Naive thymus-derived CD8-positive, alpha-beta T cell (primary cell): ENCODE results near the gene MYL3. TPM values are rescaled to one million over a fixed set of nuclear protein-coding genes. Genes with fewer than 3 reads are reported as not detected.
A peak's percentile ranks its signal among the peaks of the same experiment; 100 is the strongest.
"Not testable (repeated sequence)": the region's sequence is repeated elsewhere in the genome, so short reads cannot be mapped to it uniquely, and the experiment has no call there.

ENCODE experiments used
- ATAC-seq, 2 donors: fragments of 150-1000 bp; cut with Tn5 transposase in 1 of 2; sonication (Bioruptor Pico), chemical (Tn5 transposase) in 1 of 2; 1 replicate in 1 of 2; 2 replicates in 1 of 2; pipeline ENCODE4 v1.10.0; 2021; ENCODE audit warnings: mild to moderate bottlenecking in 2 of 2, moderate library complexity in 2 of 2
- POLR2A ChIA-PET: fragments of 350-600 bp; sonication (Branson Sonifier 250); formaldehyde crosslinking; loops from one replicate; lab custom pipeline; 2021; ENCODE audit warnings: antibody characterized with exemption; lab: Charles Lee
- DNase-seq, 10 donors: peaks; one replicate each; pipeline versions ENCODE4 v3.0.0 to v3.0.0-alpha.2; 2020 to 2022
- H3K27ac Mint-ChIP-seq, 10 donors: one replicate each; pipeline ENCODE4 v1.8.0; 2020 to 2022; ENCODE audit warnings: mild to moderate bottlenecking in 10 of 10, mixed read lengths in 10 of 10, moderate library complexity in 4 of 10, inconsistent platforms in 1 of 10
- H3K27me3 Mint-ChIP-seq, 5 donors: one replicate each; pipeline ENCODE4 v1.8.0; 2021 to 2022; ENCODE audit warnings: mixed read lengths in 5 of 5
- H3K36me3 Mint-ChIP-seq, 3 donors: one replicate each; pipeline ENCODE4 v1.8.0; 2020 to 2022; ENCODE audit warnings: mixed read lengths in 3 of 3, mild to moderate bottlenecking in 2 of 3, inconsistent platforms in 1 of 3
- H3K4me1 Mint-ChIP-seq, 4 donors: one replicate each; pipeline ENCODE4 v1.8.0; 2021 to 2022; ENCODE audit warnings: mixed read lengths in 4 of 4
- H3K4me3 Mint-ChIP-seq, 10 donors: one replicate each; pipeline ENCODE4 v1.8.0; 2020 to 2022; ENCODE audit warnings: mild to moderate bottlenecking in 10 of 10, mixed read lengths in 10 of 10, moderate library complexity in 6 of 10, inconsistent platforms in 1 of 10
- H3K9me3 Mint-ChIP-seq, 9 donors: one replicate each; pipeline ENCODE4 v1.8.0; 2020 to 2022; ENCODE audit warnings: mixed read lengths in 9 of 9, mild to moderate bottlenecking in 3 of 9, inconsistent platforms in 1 of 9, moderate library complexity in 1 of 9
- polyA plus RNA-seq, 3 donors: library from polyadenylated mRNA; unstranded; fragments of 300-500 nt; fragmentation: Illumina TruSeq; gene quantifications; one replicate each; pipeline ENCODE4 v1.2.3, GENCODE V29; 2021
- total RNA-seq, 8 experiments: library from RNA in 2 of 8; stranded (reverse) in 2 of 8; gene quantifications; one replicate each; pipeline ENCODE4 v1.2.3 and lab custom pipeline; 2021 to 2026

MYL3 gene
- total and polyA plus RNA-seq, 5 experiments from 2014 or later: not detected

DNA sequence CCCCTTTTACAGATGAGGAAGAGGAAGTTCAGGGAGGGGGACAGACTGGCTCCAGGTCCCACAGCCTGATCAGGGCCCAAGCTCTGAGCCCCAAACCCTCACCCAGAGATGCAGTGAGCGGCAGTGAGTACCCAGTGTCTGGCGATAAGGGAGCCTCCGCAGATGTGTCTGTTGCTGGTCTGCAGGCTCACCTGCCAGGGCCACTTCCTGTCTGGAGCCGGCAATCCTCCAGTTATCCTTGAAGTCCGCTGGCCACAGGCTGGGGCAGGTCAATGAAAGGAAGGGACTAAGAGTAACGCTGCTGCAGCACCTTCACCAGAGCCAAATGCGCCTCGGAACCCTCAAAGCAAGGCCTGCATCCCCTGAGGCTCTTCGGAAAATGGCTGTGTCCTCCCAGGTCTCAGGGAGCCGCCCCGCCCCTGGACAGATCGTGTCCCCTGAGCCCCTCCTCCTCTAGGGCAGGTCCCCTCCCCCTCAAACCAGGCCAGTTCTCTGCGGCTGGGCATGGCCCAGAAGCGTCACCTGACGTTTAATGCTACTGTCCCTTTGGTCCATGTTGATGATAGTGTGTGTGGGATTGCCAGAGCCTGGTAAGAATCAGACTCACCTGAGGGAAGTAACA lies 51.5 kb downstream of the MYL3 start:
- Mint-ChIP-seq H3K27ac (peak overlapping the region in 1 of 10 donors; percentile 75), H3K4me3 (peak overlapping the region in 9 of 10 donors; percentile 6 to 83 (median 51)), H3K4me1 (peaks cover 6 to 20% (median 13%) of the 10 kb centered on the region in 4 donors), H3K36me3 (no peaks in the 10 kb centered on the region), H3K9me3 (no peaks in the 10 kb centered on the region), H3K27me3 (peaks cover 4 to 14% (median 6%) of the 10 kb centered on the region in 5 donors)
- DNase-seq: no peak
- POLR2A ChIA-PET: interaction anchor here (0.7 kb wide), 1 partner anchor 1313 kb away, joined by 3 read pairs; no protein-coding TSS in a partner anchor
- ATAC-seq: no peak

DNA sequence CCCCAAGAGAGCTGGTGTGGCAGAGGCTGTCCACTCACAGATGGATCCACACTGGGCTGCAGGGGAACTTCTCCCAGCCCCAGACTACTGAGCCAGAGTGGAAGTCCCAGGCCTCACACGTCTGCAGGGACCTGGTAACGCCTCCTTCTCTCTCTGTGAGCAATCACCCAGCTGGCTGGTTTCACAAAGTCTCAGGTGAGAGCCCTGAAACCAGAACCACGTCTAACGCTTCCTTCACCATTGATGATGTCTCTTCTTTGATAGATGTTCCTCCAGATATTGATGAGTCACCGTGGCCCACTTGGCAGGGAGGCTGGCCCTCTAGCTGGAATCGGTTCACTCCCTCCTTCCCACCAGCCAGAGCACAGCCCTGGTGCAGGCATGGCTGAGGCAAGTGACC lies 54.5 kb downstream of the MYL3 start:
- Mint-ChIP-seq H3K27ac (peak overlapping the region in 1 of 10 donors; percentile 29), H3K4me1 (peaks cover 6 to 20% (median 13%) of the 10 kb centered on the region in 4 donors)
- POLR2A ChIA-PET, DNase-seq, H3K36me3 Mint-ChIP-seq, H3K27me3 Mint-ChIP-seq, H3K4me3 Mint-ChIP-seq, H3K9me3 Mint-ChIP-seq, ATAC-seq: not testable (repeated sequence)

Other genes starting within 250 kb of the MYL3 start
- 10 to 100 TPM in 1 of 2 experiments, 1 to 10 TPM in 1; 9.1 to 10.2 TPM for gene ALS2CL, start 169.8 kb downstream of the MYL3 start, total RNA-seq
- 1 to 10 TPM in 1 of 3 donors, under 1 TPM in 2; 0.48 to 1.2 (median 0.85) TPM for gene ALS2CL, start 169.8 kb downstream of the MYL3 start, polyA plus RNA-seq
- 1 to 10 TPM; 2.1 to 2.2 TPM for gene TMIE, start 162.1 kb downstream of the MYL3 start, total RNA-seq
- gene TMIE, start 162.1 kb downstream of the MYL3 start, polyA plus RNA-seq: 1 to 10 TPM in 2 of 3 donors, under 1 TPM in 1; 0.29 to 1.4 (median 1.1) TPM
- not detected for gene PRSS50, start 145.6 kb downstream of the MYL3 start, total RNA-seq
- gene PRSS50, start 145.6 kb downstream of the MYL3 start, polyA plus RNA-seq: under 1 TPM in 1 of 3 donors, not detected in 2; 0.05 TPM
- gene PTH1R, start 14.3 kb upstream of the MYL3 start, total RNA-seq: not detected
- not detected for gene PTH1R, start 14.3 kb upstream of the MYL3 start, polyA plus RNA-seq
- gene CCDC12, start 113.3 kb upstream of the MYL3 start, total RNA-seq: 10 to 100 TPM; 58.8 to 59.5 TPM
- gene CCDC12, start 113.3 kb upstream of the MYL3 start, polyA plus RNA-seq: 100 to 1,000 TPM in 2 of 3 donors, 10 to 100 TPM in 1; 81.9 to 106 (median 106) TPM
- gene NBEAL2, start 116.2 kb upstream of the MYL3 start, total RNA-seq: 10 to 100 TPM; 40.7 to 46.0 TPM
- 1 to 10 TPM in 2 of 3 donors, under 1 TPM in 1; 0.89 to 2.8 (median 1.9) TPM for gene NBEAL2, start 116.2 kb upstream of the MYL3 start, polyA plus RNA-seq